Thoracic aorta (tissue), 2 donors: ENCODE results near the gene SNCB. TPM values are rescaled to one million over a fixed set of nuclear protein-coding genes. Genes with fewer than 3 reads are reported as not detected.

Experiments
- ATAC-seq: fragments of 150-250 bp; one replicate; pipeline ENCODE4 v1.8.0; 2017; ENCODE audit warnings: low read depth; ENCODE audit not compliant: insufficient number of reproducible peaks, low FRiP score
- DNase-seq: peaks from one replicate; pipeline ENCODE4 v3.0.0-alpha.2; 2020; ENCODE audit warnings: low spot score
- H3K27ac ChIP-seq, 2 donors: fragments of 200-600 bp; sonication (generic); 1 replicate in 1 of 2; 2 replicates in 1 of 2; pipeline ENCODE4 v1.5.1; 2016; ENCODE audit warnings: mild to moderate bottlenecking in 2 of 2, moderate library complexity in 2 of 2
- H3K27me3 ChIP-seq: fragments of 200-600 bp; sonication (generic); replicated peaks from 2 replicates; pipeline ENCODE4 v1.6.0; 2016; ENCODE audit warnings: mild to moderate bottlenecking; ENCODE audit not compliant: insufficient read depth
- H3K36me3 ChIP-seq: fragments of 200-600 bp; sonication (generic); one replicate; pipeline ENCODE4 v1.5.1; 2016
- H3K4me1 ChIP-seq, 2 donors: fragments of 200-600 bp; sonication (generic); 1 replicate in 1 of 2; 2 replicates in 1 of 2; pipeline versions ENCODE4 v1.5.1 to v1.6.0; 2016; ENCODE audit warnings: low read depth in 2 of 2, mild to moderate bottlenecking in 1 of 2; ENCODE audit not compliant: control insufficient read depth in 1 of 2
- H3K4me3 ChIP-seq: fragments of 200-600 bp; sonication (generic); 2 replicates; pipeline ENCODE4 v1.5.1; 2016; ENCODE audit warnings: mild to moderate bottlenecking
- H3K9me3 ChIP-seq: fragments of 200-600 bp; sonication (generic); 2 replicates; pipeline ENCODE4 v1.5.1; 2016
- total RNA-seq, 2 donors: library from RNA; depleted of rRNA; stranded (reverse); fragments of >200 nt; gene quantifications; one replicate each; pipeline versions ENCODE4 v1.1.0 to v1.2.3, GENCODE V29; 2016
- TF ChIP-seq, protein P1 (sequence below): fragments of 200-600 bp; sonication (generic); IDR thresholded peaks from one replicate; pipeline ENCODE4 v1.5.1; 2019; ENCODE audit warnings: antibody characterized with exemption

The SNCB gene
- total RNA-seq: not detected

DNA sequence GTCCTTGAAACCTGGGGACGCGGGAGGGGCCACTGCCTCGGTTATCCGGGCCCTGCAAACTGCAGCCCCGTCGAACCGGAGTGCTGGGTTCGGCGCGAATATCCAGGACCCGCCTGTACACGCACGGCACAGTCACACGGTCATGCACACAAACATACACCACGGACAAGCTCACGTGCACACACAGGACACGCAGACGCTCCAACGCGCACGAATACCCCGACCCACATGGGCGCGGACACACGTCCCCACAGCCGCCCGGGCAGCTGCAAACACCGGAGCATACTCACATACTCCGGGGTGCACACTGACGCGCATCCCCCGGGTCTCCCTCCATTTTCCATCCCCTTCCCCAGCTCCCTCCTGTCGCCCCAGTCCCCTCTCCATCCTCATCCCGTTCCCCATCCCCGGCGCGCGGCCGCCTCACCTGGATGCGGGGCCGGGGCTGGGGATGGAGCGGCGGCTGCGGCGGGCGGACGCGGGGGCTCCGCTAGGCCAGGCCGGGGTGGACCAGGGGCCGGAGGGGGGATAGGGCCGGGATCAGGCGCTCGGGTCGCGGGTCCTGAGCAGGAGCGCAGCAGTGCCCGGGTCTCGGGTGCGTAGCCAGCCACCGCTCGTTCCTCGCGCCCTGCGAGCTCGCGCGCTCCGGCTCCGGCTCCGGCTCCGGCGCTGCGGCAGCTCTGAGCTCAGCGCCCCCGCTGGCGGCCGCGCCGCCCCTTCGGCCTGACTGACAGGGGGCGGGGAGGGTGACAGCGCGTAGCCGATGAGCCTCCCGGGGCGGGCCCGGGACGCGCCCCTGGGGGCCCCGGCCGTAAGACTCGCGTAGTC, at the start of gene SNCB, which contains the start of gene EIF4E1B:
Gene SNCB (minus strand): TSS at position 682 of the 828 bp plus-strand sequence. CDS start 880 bp downstream, outside the sequence.
Gene EIF4E1B (plus strand): TSS at position 823 of the 828 bp plus-strand sequence. CDS start 12,113 bp downstream, outside the sequence.
- H3K4me1 ChIP-seq: peaks cover 13 to 17% of the 10 kb centered on the region in 2 donors
- no peak for DNase-seq
- H3K9me3 ChIP-seq: no peaks in the 10 kb centered on the region
- TF ChIP-seq, protein P1, sequence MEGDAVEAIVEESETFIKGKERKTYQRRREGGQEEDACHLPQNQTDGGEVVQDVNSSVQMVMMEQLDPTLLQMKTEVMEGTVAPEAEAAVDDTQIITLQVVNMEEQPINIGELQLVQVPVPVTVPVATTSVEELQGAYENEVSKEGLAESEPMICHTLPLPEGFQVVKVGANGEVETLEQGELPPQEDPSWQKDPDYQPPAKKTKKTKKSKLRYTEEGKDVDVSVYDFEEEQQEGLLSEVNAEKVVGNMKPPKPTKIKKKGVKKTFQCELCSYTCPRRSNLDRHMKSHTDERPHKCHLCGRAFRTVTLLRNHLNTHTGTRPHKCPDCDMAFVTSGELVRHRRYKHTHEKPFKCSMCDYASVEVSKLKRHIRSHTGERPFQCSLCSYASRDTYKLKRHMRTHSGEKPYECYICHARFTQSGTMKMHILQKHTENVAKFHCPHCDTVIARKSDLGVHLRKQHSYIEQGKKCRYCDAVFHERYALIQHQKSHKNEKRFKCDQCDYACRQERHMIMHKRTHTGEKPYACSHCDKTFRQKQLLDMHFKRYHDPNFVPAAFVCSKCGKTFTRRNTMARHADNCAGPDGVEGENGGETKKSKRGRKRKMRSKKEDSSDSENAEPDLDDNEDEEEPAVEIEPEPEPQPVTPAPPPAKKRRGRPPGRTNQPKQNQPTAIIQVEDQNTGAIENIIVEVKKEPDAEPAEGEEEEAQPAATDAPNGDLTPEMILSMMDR: no peak
- H3K36me3 ChIP-seq: no peaks in the 10 kb centered on the region
- H3K4me3 ChIP-seq: peak within 1 kb of the TSS; percentile 66
- H3K27ac ChIP-seq: no peak within 1 kb of the TSS
- no peak for ATAC-seq
- peaks cover 16% of the 10 kb centered on the region for H3K27me3 ChIP-seq

GRCh38 chr5:176679365-176680225, 49.3 kb upstream of the SNCB start:
- no peak for DNase-seq
- H3K9me3 ChIP-seq: peaks cover under 1% of the 10 kb centered on the region
- H3K27ac ChIP-seq: no peak overlapping the region
- no peak overlapping the region for H3K4me3 ChIP-seq
- no peaks in the 10 kb centered on the region for H3K4me1 ChIP-seq
- H3K36me3 ChIP-seq: no peaks in the 10 kb centered on the region
- peaks cover 9% of the 10 kb centered on the region for H3K27me3 ChIP-seq
- ATAC-seq: no peak
- TF ChIP-seq, protein P1: no peak

DNA sequence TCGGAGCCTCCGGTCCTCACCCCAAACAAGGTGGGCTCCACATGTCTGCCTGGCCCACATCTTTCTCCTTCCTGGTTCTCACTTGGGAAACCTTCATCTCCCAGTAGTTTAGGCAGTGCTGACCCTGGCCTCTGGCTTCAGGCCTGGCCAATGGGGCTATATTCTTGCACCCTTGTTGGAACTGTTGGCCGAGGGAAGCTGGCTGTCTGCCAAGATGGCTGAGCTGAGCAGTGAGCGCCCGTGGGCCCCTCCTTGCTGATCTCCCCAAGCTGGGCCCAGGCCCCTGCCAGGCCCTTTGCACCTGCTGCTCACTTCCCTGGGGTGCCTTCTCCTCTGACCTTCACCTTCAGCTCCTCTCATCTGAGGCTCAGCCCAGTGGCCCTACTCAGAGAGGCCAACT, 48.2 kb upstream of the SNCB start:
- Histone ChIP-seq H3K4me1 (no peaks in the 10 kb centered on the region), H3K27me3 (peaks cover 9% of the 10 kb centered on the region), H3K9me3 (no peaks in the 10 kb centered on the region), H3K4me3 (no peak overlapping the region), H3K36me3 (no peaks in the 10 kb centered on the region), H3K27ac (no peak overlapping the region)
- TF ChIP-seq, protein P1: no peak
- ATAC-seq: no peak
- no peak for DNase-seq

- H3K9me3 ChIP-seq: no peaks in the 10 kb centered on the region
- H3K27me3 ChIP-seq: peaks cover 9% of the 10 kb centered on the region
- H3K27ac ChIP-seq: no peak overlapping the region
- H3K36me3 ChIP-seq: no peaks in the 10 kb centered on the region
- TF ChIP-seq, protein P1: no peak
- DNase-seq (no peak), ATAC-seq (no peak)
- no peak overlapping the region for H3K4me3 ChIP-seq
- H3K4me1 ChIP-seq: no peaks in the 10 kb centered on the region
These were observed 47.0 kb upstream of the SNCB start for GRCh38 chr5:176677209-176677939.
